Ureter (tissue), 1 donor: Measurements from ENCODE around the gene CTIF. TPM values are rescaled to one million over a fixed set of nuclear protein-coding genes. Genes with fewer than 3 reads are reported as not detected.
A peak's percentile ranks its signal among the peaks of the same experiment; 100 is the strongest.

Source experiments
- DNase-seq: peaks from one replicate; pipeline ENCODE4 v3.0.0-alpha.2; 2020; ENCODE audit warnings: low spot score
- total RNA-seq: library from RNA; stranded (reverse); gene quantifications from one replicate; pipeline ENCODE4 v1.2.4, GENCODE V29; 2023
- donor health status: DM: yes; HTN: yes; CAD: no.

CTIF gene
- total RNA-seq, 1 donor from 2014 or later: 62.3 TPM

DNA sequence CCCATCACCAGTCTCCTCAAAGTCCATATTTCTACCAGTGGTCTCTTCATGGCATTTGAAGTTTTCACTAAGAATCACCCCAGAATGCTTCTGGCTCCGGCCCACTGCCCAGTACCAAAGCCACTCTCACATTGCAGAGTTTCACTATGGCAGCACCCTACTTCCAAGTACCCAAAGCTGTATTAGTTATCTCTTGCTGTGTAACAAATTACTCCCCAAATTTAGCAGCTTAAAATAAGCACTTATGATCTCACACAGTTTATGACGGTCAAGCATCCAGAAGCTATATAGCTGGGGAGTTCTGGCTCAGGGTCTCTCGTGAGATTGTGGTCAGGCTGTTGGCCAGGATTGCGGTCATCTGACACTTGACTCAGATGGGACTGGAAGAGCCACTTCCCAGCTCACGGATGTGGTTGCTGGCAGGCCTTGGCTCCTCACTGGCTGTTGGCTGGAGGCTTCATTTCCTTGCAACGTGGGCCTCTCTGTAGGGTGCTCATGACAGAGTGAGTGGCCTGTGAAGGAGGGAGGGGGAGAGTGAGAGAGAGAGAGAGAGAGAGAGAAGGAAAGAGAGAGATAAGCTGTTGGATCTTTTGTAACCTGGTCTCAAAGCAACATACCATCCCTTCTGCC is 189.5 kb downstream of the CTIF start:
- DNase-seq: no peak

GRCh38 chr18:48729404-48729803 is 190.6 kb downstream of the CTIF start:
- DNase-seq: no peak

DNA sequence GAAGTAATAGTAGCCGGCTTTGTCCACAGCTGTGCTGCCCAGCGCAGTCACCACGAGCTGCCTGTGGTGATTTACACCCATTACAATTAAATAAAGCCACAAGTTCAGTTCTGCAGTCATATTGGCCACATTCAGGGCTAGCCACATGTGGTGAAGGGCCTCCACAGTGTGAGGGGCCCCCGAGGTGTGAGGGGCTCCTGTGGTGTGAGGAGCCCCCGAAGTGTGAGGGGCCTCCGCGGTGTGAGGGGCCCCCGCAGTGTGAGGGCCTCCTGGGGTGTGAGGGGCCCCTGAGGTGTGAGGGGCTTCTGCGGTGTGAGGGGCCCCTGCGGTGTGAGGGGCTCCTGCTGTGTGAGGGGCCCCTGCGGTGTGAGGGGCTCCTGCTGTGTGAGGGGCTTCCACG is 191.2 kb downstream of the CTIF start:
- DNase-seq: no peak

DNA sequence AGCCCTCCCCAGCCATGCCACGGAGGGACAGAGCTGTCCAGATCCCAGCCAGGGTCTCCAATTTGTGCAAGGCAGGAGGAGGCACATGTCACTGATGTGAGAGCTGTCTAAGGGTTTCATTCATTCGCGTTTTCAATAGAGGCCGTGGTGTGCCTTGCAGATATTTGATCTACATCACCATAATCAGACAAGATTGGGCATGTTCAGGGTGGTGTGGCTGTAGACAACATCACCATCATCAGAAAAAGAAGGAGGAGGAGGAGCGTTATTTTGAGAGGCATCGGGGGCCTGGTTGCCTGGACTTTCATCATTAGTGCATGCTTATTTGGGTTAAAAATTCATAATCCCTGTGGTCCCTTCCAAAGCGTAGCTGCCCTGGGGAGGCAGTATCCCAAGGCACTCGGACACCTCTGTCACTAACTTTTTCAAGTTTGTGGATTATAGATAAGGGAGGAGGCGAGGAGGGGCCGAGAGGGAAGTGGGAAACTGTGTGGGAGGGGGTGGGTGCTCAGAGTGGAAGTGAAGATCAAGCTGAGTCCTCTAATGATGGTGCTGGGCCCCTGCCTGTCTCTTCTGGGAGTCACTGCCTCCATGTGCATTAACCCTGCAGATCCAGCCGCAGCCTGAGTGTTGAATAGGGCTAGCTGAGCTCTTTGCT is 194.1 kb downstream of the CTIF start:
- DNase-seq: no peak

GRCh38 chr18:48733643-48734253 is 194.9 kb downstream of the CTIF start:
- no peak for DNase-seq

DNA sequence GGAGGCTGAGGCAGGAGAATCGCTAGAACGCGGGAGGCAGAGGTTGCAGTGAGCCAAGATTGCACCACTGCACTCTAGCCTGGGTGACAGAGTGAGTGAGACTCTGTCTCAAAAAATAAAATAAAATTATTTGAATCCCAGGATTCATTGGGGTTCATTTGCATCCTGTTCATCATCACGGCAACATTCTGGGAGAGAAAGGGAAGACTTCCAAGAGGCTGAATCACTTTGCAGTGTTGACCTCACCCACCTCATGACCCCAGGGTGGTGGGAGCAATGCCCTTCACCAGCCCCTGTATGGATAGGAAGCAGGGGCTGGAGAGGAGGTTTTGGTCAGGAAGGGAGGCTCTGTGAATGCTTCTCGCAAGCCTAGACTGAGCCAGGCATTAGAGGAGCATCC is 195.6 kb downstream of the CTIF start:
- DNase-seq: no peak

- DNase-seq: no peak
These were observed 196.3 kb downstream of the CTIF start for GRCh38 chr18:48735080-48735676.

GRCh38 chr18:48735681-48736255 is 196.9 kb downstream of the CTIF start:
- DNase-seq: no peak

GRCh38 chr18:48736321-48737260 is 197.8 kb downstream of the CTIF start:
- DNase-seq: no peak

DNA sequence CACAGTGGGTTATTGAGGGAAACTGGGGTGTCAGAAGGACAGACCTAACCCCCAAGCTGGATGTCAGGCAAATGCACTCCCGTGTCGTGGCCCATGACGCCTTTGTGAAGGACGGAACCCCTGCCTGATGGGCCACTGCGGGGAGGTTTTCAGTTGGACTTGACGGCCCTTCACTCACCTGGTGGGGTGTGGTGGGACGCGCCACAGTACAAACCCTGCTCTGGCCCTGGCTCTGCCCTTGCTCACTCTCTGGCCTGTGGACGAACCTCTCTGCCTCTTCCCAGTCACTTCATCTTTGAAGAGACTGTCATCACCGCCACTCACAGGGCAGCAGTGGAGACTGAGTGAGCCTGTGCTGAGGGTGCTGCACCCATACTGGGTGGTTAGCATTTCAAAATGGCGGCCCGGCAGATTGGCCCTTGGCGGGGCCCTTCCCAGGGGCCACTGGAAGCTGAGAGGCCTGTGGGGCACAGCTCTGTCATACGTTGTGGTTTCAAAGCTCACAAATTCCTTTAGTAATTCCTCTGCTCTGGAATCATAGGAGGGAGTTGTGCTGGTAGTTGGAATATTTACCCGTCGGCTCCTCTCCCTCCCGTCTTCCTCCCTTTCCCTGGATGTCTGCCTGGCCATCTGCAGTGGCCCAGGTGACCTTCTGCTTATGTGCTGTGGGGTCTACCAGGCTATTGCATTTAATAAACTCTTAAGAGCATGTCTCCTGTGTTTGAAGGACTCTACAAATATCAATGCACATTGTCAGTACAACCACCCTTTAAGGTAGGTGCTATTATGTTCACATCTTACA is 200.6 kb downstream of the CTIF start:
- DNase-seq: no peak

GRCh38 chr18:48740068-48740440 is 201.2 kb downstream of the CTIF start:
- DNase-seq: no peak

GRCh38 chr18:48740851-48741485 is 202.1 kb downstream of the CTIF start:
- no peak for DNase-seq

GRCh38 chr18:48741866-48742265 is 203.0 kb downstream of the CTIF start:
- no peak for DNase-seq

DNA sequence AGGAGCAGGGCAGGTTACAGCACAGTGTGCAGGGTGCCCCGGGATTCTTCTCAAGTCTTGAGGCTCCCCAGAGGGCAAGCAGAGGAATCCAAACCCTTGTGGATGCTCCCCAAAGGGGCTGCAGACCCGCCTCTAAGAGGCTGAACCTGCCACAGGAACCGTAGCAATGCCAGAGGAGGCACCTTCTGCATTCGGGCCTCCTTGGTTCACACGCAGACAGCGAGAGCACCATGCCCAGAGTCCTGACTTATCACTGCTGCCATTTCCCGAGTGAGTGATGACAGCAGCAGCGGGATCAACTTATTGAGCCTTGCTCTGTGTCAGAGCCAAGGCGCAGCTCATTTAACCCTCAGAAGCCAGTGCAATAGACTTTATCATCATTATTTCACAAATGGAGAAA is 203.5 kb downstream of the CTIF start:
- DNase-seq: no peak

GRCh38 chr18:48742706-48743475 is 204.1 kb downstream of the CTIF start:
- no peak for DNase-seq

- no peak for DNase-seq
These were observed 205.1 kb downstream of the CTIF start for GRCh38 chr18:48743886-48744285.

DNA sequence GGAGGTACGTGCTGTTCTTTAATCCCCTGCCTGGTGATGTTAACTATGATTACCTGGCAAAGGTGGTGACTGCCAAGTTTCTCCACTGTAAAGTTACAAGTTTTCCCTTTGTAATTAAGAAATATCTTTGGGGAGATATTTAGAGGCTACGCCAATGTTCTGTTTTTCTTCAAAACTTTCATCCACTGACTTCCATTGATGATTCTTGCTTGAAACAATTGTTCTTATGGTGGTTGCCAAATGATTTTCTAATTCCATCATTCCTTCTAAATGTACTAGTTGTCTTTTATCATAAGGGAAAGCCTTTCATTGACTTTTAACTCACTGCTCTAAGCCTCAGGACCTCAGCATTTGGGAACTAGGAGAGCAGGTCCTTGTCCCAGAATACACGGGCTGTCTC is 206.5 kb downstream of the CTIF start:
- no peak for DNase-seq

DNA sequence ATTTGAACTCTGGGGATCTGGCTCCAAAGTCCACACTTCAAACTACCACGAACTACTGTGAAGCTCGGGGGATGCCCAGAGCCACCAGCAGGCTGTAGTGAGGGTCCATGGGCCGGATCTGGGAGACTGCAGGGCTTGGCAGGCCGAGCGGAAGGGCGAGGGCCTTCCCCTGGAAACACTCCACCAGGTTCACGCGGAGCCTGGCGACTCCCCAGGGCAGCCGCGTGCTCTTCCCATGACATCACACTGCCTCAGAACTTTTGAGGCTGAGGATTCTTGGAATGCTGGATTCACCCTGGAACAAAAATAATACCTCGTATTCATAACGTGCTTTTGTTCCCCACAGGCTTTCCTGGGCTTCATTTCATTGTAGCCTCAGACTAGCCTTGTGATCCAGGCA is 210.9 kb downstream of the CTIF start:
- DNase-seq: peak; percentile 69

- DNase-seq: no peak
These were observed 211.8 kb downstream of the CTIF start for GRCh38 chr18:48750485-48751175.
